HTR-8/SVneo (cell line): Measurements from ENCODE around the gene PIKFYVE.
"Not testable (repeated sequence)": the region's sequence is repeated elsewhere in the genome, so short reads cannot be mapped to it uniquely, and the experiment has no call there.

Source experiments
- DNase-seq: peaks from one replicate; pipeline ENCODE4 v3.0.0; 2011; ENCODE audit warnings: low spot score, mixed read lengths; ENCODE audit not compliant: insufficient read length
- FAIRE-seq: peaks from 2 replicates; lab custom pipeline; 2011; peaks lifted over from hg19 to GRCh38; lab: Jason Lieb, UNC

PIKFYVE gene, protein sequence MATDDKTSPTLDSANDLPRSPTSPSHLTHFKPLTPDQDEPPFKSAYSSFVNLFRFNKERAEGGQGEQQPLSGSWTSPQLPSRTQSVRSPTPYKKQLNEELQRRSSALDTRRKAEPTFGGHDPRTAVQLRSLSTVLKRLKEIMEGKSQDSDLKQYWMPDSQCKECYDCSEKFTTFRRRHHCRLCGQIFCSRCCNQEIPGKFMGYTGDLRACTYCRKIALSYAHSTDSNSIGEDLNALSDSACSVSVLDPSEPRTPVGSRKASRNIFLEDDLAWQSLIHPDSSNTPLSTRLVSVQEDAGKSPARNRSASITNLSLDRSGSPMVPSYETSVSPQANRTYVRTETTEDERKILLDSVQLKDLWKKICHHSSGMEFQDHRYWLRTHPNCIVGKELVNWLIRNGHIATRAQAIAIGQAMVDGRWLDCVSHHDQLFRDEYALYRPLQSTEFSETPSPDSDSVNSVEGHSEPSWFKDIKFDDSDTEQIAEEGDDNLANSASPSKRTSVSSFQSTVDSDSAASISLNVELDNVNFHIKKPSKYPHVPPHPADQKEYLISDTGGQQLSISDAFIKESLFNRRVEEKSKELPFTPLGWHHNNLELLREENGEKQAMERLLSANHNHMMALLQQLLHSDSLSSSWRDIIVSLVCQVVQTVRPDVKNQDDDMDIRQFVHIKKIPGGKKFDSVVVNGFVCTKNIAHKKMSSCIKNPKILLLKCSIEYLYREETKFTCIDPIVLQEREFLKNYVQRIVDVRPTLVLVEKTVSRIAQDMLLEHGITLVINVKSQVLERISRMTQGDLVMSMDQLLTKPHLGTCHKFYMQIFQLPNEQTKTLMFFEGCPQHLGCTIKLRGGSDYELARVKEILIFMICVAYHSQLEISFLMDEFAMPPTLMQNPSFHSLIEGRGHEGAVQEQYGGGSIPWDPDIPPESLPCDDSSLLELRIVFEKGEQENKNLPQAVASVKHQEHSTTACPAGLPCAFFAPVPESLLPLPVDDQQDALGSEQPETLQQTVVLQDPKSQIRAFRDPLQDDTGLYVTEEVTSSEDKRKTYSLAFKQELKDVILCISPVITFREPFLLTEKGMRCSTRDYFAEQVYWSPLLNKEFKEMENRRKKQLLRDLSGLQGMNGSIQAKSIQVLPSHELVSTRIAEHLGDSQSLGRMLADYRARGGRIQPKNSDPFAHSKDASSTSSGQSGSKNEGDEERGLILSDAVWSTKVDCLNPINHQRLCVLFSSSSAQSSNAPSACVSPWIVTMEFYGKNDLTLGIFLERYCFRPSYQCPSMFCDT (N-terminal part only)

DNA sequence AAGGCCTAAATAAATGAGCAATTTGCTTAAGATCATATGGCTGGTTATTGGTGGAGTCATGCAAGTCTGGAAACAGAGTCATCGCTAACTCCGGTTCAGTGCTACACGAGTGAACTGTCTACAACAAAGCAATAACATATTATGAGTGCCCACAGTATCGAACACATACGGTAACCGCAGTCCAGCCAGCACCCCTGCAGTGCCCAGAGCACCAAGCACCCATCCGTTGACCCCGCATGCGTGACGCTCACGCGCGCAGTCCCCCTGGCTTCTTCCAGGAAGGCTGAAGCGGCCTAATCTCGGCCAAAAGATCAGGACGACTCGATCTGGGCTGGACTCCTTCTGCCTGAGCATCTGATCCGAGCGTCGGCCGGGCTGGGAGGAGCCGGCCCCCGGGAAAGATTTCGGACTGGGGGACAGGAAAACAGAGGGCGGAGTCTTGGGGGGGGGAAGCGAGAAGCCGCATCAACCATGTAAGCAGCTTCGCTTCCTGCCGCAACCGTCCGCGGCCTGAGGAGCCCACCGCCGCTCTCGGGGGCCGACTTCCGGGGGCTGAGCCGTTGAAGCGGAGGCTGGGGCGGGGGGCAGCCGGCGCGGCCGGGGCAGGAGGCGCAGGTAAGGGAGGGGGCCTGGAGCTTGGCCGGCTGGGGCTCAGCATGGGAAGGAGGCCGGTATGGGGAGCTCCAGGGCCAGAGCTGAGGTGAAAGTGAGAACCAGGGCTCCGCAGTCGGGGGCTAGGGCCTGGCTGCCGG lies at the start of gene PIKFYVE:
PIKFYVE (plus strand) TSS at position 455 of the 752 bp plus-strand sequence. CDS start 5,265 bp downstream, outside the sequence.
- FAIRE-seq: peak; percentile 86

DNA sequence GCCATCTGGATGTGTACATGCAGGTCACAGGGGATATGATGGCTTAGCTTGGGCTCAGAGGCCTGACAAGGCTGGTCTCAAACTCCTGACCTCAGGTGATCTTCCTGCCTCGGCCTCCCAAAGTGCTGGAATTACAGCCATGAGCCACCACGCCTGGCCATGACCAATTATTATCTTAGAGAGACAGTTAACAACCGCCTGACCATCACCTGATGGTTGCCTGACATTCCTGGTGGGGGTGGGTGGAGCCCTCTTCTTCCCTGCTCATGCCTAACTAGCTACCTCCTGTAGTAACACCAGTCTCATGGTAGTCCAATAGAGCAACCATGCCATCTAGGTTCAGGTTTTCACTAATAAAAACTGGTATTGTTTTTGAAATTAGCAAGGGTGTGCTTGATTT lies 44.2 kb upstream of the PIKFYVE start:
- DNase-seq, FAIRE-seq: not testable (repeated sequence)

More for the DNA sequence above, at the start of gene PIKFYVE:
- DNase-seq: peak; percentile 93

DNA sequence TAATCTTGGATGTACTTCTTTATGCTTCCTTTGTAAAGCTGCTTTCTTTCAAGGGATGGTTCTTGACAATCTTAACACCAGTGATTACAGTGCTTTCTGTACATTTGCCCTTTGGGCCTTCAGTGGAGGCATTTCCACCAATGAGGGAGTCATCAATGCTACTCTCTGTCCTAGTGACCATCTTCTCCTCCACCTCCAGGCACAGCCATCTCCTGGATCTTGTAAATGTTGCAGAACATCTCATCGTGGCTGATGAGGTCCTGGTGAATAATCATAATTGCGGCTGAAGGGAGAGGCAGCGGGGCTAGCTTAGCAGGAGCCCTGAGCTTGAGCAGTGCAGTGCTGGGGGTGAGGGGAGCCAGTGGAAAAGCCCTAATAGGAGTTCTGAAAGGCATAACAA lies 43.7 kb upstream of the PIKFYVE start:
- FAIRE-seq (no peak), DNase-seq (peak; percentile 10)

DNA sequence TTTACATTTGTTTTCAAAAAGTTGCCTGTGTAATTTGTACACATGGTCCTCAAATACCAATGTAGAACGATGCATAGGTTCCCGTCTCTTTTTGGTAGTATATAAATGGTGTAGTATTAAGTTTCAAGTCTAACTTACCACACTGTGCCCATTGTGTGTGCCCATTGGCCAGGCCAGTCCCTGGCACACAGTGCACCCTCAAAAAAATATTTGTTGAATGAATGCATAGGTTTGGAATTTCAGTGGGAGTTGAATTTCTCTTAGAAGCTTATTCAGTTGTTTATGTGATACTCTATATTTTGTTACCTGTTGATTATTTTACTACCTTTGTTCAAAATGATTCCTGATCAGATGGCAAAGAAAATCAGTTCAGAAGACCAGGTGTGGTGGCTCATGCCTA lies 41.3 kb upstream of the PIKFYVE start:
- DNase-seq: no peak
- no peak for FAIRE-seq

DNA sequence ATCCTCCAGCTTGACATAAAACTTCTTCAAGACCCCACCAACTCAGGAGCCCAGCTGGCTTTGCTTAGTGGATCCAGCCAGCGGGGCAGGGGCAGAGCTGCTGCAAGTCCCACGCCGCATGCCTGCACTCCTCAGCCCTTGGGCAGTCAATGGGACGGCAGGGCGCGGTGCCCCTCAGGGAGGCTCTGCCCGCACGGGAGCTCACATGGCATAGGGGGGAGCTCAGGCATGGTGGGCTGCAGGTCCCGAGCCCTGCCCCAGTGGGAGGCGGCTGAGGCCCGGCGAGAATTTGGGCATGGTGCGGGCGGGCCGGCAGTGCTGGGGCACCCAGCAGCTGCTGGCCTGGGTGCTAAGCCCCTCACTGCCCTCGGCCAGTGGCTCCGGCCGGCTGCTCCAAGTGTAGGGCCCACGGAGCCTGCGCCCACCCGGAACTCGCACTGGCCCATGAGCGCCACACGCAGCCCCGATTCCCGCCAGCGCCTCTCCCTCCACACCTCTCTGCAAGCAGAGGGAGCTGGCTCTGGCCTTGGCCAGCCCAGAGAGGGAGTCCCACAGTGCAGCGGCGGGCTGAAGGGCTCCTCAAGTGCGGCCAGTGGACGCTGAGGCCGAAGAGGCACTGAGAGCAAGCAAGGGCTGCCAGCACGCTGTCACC lies 38.3 kb upstream of the PIKFYVE start:
- DNase-seq (no peak), FAIRE-seq (no peak)

DNA sequence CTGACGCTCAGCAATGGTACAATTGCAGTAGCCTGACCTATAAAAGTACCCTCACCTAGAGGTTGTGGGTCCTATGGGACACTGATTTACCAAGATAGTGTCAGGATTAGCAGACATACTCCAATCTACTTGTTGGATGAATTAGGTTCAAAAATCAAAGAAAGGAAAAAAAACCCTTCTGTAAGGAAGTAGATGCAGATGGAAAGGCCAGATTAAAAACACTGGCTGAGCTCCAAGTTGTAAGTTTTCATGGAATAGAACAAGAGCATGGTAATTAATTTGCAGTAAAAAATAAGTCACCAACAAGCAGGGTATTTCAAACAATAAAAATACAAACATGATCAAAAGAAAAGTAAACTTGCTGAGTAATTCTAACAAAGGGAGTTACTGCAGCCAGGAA lies 37.6 kb upstream of the PIKFYVE start:
- DNase-seq (no peak), FAIRE-seq (no peak)

DNA sequence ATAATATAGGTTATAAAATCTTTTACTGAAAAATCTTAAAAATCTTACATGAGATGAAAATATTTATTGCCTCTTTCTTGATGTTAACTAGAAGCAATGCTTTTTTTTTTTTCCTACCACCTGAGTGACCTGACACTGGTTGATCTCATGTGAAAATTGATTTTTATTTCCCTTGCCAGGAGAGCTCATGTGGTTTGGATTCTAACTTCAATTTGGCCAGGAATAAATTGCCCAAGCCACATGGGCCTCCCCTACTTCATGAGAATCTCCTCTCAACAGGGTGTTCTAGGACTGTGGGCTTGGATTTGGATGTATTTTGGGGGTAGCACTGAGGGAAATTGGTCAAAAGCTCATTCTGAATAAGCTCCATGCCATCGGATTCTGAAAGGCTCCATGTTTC lies 31.3 kb upstream of the PIKFYVE start:
- FAIRE-seq (no peak), DNase-seq (no peak)

DNA sequence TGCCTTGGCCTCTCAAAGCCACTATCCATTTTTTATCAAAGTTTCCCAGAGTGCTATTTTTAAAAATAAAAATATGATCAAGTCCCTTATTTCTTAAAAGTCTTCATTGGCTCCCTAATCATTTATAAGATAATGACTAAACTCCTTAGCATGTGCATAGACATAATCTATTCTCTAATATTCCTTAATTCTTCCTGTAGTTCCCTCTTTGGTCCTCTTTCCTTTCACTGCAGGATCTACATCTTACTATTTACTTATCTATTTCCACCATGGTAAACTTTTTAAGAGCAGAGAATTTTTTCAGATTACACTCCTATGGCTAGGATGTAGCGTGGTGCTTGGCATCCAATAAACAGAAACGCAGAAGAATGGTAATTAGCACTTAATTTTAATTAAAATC lies 30.2 kb upstream of the PIKFYVE start:
- DNase-seq (no peak), FAIRE-seq (no peak)

DNA sequence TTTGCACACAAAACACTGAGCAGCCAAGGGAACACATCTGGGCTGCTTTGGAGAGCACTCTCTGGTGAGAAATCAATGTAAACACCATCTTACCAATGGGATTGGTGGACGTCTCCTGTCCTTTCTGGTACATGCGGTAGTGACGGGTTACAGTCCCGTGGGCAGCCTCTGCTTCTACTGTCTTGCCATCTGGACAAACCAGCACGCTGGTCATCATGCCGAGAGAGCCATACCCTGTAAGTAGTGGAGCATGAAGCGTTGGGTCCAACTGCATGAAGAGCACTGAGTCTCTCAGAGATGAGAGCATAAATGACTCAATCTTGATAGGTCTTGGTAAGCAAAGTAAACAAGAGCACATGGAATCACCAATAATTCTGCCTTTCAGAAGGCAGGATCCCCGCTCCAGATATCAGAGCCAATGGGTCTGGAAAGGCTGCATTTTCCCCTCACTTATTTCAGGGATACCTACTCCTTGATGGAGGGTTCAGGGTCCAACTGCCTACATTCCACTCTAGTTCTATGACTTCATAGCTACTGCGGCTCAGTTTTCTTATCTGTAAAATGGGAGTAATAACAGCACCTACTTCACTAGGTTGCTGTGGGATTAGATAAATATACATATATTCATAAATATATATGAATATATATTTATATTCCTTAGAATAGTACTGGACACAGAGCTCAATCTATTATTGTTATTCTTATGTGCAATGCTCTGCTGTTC lies 26.1 kb upstream of the PIKFYVE start:
- FAIRE-seq: no peak
- DNase-seq: no peak

DNA sequence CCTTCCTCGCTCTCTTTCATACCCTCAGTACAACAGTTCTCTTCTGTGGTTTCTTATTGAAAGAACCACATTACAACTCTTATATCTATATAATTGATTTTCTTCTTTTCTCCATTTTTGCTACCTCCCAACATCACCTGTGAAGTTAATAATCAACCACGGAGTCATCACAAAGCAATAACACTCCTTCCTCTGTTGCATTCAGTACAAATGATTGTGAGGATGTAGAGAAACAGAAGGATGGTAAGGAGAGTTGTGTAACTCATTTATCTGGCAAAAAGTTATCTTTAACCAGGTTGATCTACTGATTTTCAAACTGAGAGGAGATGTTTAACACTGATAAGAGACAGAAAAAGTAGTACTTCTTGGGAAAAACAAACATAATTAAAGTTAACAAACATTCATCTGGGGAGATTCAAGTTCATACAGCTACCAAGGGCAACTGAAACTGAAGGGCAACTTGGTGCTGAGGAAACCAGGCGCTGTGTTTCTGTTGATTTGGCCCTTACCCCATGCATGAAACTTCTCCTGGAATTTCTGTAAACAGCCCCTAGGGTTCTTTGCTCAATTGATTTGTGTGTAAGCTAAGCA lies 25.3 kb upstream of the PIKFYVE start:
- no peak for FAIRE-seq
- DNase-seq: no peak

DNA sequence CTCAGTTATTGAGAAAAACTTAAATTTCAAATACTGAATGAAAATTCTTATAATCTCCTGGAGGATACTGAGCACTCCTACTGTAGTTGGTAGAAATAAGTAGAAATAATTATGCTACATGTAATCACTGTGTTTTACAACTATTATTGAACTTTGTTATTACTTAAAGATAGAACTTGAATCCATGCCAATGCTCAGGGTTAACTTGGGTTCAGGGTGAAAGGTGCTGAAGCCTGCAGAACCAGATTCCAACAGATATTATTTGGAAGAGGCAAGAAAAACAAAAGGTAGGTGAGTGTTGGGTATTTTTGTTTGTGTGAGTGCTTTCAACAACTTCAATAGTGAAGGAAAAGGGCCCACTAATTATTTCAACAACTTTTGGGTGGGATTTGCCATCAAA lies 21.6 kb upstream of the PIKFYVE start:
- DNase-seq (no peak), FAIRE-seq (no peak)

DNA sequence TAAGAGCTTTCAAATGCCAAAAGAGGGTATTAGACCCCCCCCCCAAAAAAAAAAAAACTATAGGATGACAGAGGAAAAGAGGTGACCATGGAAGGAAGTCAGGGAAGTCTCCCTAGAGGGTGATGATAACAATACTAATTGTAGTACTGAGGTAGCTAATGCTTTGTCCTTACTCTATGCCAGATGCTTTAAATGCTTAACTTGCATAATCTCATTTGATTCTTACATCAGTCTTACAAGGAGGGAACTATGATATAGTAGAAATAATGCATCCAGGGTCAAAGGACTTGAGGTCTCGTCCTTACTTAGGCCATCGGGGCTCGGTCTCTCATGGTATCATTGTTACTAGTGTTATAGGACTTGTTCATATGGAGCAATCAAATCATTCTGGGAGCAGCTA lies 20.3 kb upstream of the PIKFYVE start:
- DNase-seq (no peak), FAIRE-seq (peak; percentile 13)

DNA sequence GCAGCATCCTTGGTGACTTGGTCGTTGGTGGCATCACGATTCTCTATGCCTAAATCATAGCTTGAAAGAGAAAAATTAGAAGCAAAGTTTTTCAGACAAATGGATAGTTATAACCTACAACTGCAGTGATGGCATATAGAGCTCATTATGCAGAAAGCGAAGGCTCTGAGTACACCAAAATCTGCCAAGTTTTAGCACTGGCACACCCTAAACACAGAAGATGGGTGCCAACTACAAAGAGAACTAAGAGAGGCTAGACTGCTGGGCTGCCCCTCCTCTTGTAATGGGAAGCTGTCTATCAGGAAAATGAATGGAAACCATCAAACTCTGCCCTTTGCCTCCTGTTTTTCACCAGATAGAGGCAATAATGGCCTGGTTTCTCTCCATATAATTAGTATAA lies 17.5 kb upstream of the PIKFYVE start:
- DNase-seq (no peak), FAIRE-seq (no peak)

DNA sequence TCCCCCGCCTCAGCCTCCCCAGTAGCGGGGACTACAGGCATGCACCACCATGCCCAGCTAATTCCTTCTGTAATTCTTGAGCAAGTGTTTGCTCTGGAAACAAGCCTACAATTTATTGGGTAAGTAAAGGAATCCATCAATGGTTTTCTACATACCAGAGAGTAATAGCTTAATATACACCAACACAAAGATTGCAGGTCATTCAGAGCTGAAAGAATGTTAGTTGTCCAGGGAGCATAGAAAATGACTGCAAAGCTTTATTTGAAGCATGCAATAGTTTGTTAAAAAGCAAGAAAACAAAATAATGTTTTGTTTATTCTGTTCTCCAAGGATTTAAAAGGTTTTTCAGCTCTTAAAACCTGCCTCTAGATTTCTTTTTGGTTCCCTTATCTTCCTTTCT lies 16.8 kb upstream of the PIKFYVE start:
- FAIRE-seq (no peak), DNase-seq (no peak)

DNA sequence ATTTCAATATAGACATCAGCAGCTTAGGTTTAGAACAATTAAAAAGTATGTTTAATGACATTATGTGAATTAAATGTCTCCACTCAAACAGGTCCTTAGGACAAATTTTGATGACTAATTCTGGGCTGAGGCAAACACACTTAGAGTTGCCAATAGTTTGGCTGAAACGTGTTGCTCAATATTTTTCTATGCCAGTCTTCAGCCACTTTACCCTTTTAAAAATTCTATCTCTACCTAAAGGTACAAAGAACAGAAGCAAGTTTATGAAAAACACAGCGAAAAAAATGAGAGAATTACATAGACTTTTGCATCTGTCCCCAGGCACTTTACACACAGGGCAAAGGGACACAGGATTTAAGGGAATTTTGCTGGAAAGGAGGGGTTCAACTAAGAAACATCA lies 15.7 kb upstream of the PIKFYVE start:
- FAIRE-seq: no peak
- DNase-seq: no peak

DNA sequence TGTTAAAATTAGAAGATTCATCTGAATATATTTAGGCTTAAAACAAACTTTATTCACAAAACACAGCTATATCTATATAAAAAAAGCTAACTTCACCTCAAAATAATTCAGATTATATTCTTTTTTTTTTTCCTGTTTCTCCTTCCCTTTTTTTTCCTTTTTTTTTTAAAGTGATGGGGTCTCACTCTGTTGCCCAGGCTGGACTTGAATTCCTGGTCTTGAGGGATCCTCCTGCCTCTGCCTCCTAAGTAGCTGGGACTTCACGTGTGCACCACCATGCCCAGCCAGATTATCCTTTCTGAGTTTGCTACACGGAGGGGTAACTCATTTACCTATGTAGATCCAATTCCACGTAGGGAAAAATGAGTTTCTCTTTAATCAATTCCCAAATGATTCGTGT lies 15.0 kb upstream of the PIKFYVE start:
- FAIRE-seq: no peak
- DNase-seq: no peak

DNA sequence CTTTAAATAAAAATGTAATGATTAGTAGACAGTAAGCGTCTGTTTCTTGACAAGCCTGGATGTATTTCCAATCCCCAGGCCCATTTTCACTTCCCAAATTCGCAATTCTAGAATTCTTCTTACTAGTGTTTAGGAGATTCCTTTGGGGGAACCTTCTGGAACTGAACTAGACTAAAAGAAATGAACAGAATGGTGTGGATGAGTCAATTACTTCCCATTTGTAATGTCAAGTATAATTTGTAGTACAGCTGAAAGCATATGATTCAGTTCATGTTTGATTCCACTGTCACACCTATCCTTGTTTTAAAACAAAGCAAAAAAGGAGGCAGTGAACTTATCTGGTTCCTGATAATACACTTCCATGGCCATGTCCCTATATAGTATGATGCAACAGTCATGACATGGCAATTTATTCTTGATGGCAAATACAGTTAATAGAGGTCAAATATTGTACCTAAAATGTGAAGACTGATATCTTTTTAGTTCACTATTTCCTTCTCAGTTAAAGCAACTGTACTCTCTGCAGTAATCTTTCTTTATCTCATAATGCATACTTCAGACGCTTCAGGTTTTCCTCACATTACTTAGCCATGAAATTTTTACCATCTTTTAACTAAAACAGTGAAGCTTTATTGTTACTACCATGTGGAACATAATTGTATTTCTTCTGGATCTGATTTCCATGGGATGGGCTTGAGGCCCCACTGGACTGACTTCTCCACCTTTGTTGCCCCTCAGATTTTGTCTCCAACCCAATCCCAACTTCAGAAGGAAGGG lies 13.2 kb upstream of the PIKFYVE start:
- DNase-seq (no peak), FAIRE-seq (no peak)
